ENCODE data around the gene TRPT1.

The TRPT1 gene

GRCh38 chr11:64206457-64207255, 19.3 kb downstream of the TRPT1 start, which contains the start of gene FERMT3:
Gene FERMT3 (plus strand): TSS chr11:64206721. CDS start chr11:64207365, 644 bp downstream.
- DNase-seq, result peak; percentile 91

DNA sequence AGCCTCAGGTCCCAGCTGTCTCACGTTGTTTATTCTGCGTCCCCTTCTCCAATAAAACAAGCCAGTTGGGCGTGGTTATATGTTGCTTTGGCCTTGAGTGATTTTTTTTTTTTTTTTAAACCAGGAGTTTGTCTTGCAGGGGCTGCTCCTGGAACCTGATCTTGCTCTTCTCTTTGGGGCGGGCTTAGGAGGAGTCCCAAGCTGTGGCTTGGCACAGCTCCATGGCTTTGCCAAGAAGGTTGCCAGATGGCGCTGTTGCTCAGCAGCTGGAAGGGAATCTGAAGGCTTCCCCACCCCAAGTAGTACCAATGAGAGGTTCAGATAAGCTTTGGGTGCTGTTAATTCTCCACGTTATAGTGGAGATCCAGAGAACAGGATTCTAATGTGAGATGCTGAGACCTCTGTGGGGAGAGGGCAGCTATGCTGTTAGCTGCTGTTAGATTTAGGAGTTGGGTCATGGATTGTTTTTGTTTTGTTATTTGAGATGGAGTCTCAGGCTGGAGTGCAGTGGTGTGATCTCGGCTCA, 21.5 kb downstream of the TRPT1 start:
- DNase-seq, result peak; percentile 77

DNA sequence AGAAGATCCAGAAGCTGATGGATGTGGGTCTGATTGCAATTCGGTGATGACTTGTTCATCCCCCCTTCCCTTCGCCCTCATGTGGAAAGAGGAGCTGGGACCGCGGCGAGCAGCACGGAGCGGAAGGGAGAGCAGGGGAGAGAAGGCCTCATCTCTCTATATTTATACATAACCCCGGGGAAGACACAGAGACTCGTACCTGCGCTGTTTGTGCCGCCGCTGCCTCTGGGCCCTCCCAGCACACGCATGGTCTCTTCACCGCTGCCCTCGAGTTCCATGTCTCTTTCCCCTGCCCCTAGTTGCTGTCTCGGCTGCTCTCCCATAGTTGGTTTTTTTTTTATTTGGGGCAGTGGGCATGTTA, 21.9 kb downstream of the TRPT1 start:
- DNase-seq, result no peak

GRCh38 chr11:64203421-64204079, 22.4 kb downstream of the TRPT1 start:
- no peak for DNase-seq

GRCh38 chr11:64202992-64203391, 23.0 kb downstream of the TRPT1 start:
- DNase-seq, result no peak

DNA sequence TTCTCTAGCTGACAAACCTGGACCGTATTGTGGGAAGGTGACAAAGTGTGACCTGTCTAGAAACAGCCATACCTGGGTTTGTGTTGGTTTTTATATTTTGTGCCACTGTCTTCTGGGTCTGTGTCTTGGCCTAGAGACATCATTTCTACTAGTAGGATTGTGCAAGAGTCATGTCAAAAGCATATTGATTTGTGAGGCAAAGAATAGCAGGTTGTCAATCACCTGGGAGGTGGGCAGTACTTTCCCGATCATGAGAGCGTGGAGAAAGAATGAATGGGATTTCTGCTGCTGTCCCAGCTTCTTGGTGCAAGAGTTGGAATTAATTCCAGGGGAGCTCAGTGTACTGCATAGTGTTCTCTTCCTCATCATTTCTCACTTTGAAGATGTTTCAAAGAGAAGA, 24.4 kb downstream of the TRPT1 start:
- no peak for DNase-seq

DNA sequence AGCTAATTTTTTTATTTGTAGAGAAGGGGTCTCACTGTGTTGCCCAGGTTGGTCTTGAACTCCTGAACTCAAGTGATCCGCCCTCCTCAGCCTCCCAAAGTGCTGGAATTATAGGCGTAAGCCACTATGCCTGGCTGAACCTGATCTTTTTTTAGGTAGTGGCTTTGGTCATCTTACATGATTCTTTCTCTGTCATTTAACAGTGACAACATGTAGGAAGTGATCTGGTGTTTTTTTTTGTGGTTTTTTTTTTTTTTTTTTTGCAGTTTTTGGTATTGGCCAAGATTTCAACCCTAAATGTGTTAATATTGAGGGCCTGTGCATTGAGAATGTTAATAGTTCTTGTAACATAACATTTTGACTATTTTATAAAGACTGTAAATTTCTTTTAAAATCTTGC, 27.5 kb downstream of the TRPT1 start:
- DNase-seq, result no peak

DNA sequence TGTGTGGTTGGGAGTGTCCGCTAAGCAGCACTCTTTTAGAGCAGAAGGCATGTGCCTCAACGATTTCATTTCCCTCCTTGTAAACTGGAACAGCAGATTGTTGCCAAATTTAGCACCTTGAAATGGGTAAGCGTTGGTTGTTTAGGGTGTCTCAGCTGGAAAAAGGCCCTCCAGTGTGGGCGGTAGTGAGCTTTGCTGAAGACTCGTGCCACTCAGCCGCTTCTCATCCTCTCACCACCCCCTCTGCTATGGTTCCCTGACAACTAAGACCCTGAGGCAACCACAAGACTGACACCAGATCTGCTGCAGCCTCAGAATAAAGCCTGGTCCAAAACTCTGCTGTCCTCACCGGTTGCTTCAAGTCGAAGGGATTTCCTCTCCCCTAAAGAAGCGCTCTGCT, 29.4 kb downstream of the TRPT1 start:
- no peak for DNase-seq

DNA sequence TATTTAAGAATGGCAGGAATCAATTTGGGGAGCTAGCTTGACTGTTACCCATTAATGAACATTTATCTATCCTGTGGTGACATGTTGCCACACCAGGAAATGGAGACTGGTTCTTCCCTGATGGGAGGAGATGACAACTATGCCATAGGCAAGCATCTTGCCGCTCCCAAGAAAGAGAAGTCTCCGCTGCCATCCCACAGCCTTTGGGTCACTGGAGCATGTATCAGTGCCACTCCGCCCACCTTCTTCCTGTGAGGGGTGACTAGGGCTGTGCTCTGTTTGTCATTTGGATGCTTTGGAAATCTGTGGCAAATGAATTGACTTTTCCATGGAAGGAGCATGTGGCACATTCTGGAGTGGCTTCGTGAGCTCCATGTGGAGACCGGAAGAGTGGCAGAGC, 33.6 kb downstream of the TRPT1 start:
- DNase-seq, result no peak

DNA sequence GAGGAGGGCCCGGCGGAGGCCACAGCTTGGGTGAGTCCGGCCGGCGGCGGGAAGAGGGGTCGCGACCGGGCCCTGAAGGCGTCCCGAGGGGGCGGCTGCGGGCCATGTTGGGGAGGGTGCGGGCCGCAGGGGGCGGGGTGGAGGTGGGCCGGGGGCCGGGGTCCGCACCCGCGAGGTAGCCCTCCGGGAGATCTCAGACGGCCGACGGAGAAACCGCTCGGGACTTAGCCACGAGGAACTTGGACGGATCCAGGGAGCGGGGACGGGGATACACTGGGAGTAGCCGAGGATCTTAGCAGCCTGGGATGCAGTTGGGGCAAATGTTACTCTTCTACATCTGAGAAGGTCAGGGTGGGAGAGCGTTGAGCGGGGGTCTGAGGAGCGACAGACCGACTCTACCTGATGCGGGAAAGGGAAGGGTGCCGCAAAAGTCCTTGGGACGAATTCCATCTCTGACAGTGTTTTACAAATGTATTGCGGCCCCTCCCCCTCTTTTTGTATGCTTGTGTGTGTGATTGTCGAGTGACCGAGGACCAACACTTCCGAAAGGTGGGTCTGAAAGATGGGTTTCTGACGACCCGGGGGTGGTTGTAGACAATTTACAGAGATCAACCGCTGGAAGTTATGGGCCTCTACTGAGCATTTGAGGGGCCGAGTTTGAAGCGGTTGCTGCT, 39.4 kb downstream of the TRPT1 start:
- DNase-seq, result peak; percentile 68

- DNase-seq, result peak; percentile 100
Observed at GRCh38 chr11:64185693-64186491, 40.1 kb downstream of the TRPT1 start, which contains the start of gene STIP1. Gene STIP1 (plus strand): TSS chr11:64186171. CDS start chr11:64186262, 91 bp downstream.

GRCh38 chr11:64185175-64185692, 40.8 kb downstream of the TRPT1 start:
- no peak for DNase-seq

DNA sequence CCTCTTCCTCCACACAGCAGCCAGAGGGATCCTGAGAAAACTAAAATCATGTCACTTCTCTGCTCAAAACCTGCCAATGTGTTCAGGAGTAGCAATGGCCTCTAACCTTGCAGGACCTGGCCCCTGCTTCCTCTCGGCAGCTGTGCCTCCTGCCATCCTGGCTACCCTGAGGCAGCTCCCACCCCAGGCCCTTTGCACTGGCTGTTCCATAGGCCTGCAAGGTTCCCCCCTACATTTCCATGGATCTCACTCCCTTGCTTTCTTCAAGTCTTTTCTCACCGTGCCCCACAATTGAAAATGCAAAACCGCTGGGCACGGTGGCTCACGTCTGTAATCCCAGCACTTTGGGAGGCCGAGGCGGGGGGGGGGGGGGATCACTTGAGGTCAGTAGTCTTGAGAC, 42.1 kb downstream of the TRPT1 start:
- DNase-seq, result no peak

DNA sequence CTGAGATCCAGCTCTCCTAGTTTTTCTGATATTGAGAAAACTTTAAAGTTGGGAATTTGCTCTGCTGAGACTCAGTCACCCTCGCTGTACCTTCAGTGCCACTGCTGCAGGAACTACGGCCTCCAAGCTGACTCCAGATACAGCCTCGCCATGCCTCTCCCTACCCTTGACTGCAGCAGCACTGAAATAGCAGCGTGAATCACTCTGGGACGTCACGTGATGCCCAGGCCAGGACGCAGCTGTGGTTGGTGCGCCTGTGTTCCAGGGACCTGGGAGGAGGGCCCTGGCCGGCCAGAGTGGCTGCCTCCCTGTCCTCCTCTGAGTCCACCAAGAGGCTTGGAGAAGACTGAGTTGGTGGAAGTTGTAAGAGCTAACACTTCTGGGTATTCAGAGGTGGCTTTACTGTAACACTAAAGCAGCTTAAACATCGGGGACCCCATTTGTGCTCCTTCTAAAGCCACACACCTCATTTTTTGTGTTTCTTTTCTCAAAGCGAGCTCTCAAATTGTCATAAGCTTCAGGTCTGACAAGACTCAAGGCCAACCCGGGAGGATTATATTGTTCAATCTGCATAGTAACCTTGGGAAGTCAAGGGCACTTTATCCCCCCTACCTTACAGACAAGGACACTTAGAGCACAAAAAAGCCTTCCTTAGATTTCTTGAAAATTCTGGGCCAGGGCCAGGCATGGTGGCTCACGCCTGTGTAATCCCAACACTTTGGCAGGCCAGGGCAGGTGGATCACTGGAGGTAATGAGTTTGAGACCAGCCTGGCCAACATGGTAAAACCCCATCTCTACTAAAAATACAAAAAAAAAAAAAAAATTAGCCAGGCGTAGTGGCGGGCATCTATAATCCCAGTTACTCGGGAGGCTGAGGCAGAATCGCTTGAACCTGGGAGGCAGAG, 44.2 kb downstream of the TRPT1 start:
- DNase-seq, result peak; percentile 65

- no peak for DNase-seq
Observed at GRCh38 chr11:64180891-64181290, 45.1 kb downstream of the TRPT1 start.

GRCh38 chr11:64178951-64179639, 46.9 kb downstream of the TRPT1 start:
- no peak for DNase-seq

DNA sequence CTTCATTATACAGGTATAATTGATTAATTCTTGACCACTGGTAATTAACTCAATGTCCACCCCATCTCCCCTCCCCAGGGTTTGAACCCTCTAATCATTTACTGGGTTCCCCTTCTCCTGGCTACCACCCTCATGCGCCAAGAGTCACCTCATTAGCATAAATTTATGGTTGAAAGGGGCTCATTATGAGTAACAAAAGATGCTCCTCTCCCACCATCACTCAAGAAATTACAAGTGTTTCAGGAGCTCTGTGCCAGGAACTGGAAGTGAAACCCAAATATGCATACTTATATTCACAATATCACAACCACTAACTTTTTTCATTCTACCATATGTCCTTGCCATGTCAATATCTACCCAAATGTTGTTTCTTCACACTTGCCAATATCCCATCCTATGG, 47.8 kb downstream of the TRPT1 start:
- peak; percentile 28 for DNase-seq

GRCh38 chr11:64176751-64177150, 49.2 kb downstream of the TRPT1 start:
- DNase-seq, result no peak
